GM18951 (cell line): Measurements from ENCODE around the gene TMCO6.
"Not testable (repeated sequence)": the region's sequence is repeated elsewhere in the genome, so short reads cannot be mapped to it uniquely, and the experiment has no call there.

Experiments
- POLR2A ChIP-seq: IDR thresholded peaks from 4 replicates; pipeline ENCODE4 v1.6.1; 2011; ENCODE audit warnings: mild to moderate bottlenecking; ENCODE audit not compliant: insufficient read length, insufficient read depth; ENCODE audit errors: extremely low read depth
- in situ Hi-C: fragments of 300-500 bp; cut with MboI; formaldehyde crosslinking; loops from one replicate; pipeline ENCODE4 v1.12.0; 2022; ENCODE audit warnings: low sequenced_read_pairs, mixed read lengths, inconsistent platforms; ENCODE audit not compliant: unreplicated experiment

Gene TMCO6

GRCh38 chr5:140635291-140636257, 3.7 kb upstream of the TMCO6 start:
- in situ Hi-C loops = no loop called here
- no peak for TF ChIP-seq POLR2A

DNA sequence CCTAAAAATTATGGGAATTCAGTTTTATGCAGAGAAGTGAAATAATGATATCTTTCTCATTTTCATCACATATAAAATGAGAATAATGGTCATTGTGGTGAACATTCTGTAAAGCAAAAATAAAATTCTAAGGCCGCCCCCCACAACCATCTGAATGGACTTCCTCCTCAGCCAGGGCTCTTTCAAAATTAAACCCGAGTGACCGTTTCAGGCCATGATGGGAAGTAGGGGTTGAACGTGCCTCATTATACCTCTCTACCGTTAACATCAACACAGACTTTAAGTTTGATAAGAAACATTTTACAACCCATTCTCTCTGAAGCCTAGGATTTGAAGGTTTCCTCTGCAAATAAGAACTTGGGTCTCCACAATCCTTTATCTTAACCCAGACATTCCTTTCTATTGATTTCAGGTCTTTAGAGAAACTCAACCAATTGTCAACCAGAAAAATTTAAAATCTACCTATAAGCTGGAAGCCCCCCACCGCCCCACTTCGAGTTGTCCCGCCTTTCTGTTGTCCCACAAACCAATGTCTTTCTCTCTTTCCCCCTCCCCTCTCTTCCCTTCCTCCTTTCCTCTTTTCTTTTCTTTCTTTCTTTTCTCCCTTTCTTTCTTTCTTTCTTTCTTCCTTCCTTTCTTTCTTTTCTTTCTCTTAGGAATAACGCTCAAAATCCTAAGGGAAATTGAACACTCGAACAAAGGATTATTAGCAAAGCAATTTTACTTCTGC, 1.7 kb upstream of the TMCO6 start:
- in situ Hi-C loops = no loop called here
- TF ChIP-seq POLR2A = no peak

- in situ Hi-C loops = not testable (repeated sequence)
Observed at GRCh38 chr5:140638898-140639147, 428 bp upstream of the TMCO6 start.

DNA sequence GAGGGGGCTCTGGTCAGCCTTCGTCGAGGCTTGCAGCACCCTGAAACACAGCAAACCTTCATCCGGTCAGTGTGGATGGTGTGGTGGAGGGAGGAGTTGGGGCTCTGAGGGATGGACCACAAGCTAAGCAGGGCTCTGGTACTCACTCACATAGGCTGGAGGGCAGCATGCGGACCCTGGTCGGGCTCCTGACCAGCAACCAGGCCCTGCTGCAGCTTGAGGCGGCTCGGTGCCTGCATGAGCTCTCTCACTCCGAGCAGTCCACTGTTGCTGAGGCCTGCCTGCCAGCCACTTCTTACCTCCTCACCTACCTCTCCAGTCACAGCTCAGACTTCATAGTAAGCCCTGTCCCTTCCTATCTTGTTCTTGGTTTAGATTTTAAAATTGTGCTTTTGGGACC, 2.5 kb downstream of the TMCO6 start:
- in situ Hi-C loops = no loop called here

DNA sequence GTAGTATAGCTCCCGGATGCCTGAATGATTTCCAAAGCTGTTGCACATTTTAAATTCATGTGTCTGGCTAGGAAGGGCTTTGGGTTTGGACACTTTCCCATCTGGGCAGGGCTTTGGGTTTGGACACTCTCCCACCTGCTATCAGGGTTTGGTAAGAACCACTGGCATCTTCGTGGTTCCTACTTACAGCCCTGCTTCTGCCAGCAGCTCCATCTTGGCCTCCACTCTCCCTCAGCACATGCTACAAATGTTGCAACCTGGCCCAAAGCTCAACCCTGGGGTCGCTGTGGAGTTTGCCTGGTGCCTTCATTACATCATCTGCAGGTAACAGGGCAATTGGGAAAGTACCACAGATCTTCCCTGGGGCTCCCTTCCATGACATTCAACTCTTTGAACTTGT, 3.5 kb downstream of the TMCO6 start:
- in situ Hi-C loops = no loop called here
- no peak for TF ChIP-seq POLR2A

More for the DNA sequence above, 2.5 kb downstream of the TMCO6 start:
- no peak for TF ChIP-seq POLR2A

GRCh38 chr5:140647042-140647419, 7.8 kb downstream of the TMCO6 start:
- no peak for TF ChIP-seq POLR2A
- in situ Hi-C loops = no loop called here

DNA sequence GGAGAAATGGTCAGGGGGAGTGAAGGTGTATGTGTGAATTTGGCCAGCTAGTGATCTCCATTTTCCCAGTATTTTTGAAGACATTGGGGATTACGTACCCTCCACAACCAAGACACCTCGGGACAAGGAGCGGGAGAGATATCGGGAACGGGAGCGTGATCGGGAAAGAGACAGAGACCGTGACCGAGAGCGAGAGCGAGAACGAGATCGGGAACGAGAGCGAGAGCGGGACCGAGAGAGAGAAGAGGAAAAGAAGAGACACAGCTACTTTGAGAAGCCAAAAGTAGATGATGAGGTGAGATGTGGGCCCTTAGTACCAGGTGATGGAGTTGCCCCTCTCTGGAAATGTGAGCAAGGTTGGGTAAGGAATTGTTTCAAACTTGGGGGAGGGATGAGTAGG, 19.6 kb downstream of the TMCO6 start:
- in situ Hi-C loops = no loop called here
- no peak for TF ChIP-seq POLR2A

DNA sequence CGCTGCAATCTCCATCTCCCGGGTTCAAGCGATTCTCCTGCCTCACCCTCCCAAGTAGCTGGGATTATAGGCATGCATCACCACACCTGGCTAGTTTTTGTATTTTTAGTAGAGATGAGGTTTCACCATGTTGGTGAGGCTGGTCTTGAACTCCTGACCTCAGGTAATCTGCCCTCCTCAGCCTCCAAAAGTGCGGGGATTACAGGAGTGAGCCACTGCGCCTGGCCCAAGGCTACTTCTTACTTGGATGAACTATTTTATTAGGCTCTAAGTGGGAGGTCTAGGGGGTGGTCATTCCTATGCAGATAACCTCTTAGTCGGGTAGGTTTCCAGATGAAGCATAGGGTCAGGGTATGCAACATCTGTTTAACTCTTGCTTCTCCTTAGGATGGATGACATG, 21.1 kb downstream of the TMCO6 start:
- in situ Hi-C loops = not testable (repeated sequence)

DNA sequence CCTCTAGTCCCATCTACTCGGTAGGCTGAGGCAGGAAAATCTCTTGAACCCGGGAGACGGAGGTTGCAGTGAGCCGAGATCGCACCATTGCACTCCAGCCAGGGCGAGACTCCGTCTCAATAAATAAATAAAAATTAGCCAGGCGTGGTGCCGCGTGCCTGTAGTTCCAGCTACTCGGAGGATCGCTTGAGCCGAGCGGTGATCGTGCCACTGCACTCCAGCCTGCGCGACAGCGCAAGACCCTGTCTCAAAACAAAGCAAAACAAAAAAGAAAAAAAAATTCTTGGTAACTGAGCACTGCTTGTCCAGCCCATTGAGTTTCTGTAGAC, 24.7 kb downstream of the TMCO6 start:
- in situ Hi-C loops = no loop called here
- TF ChIP-seq POLR2A = no peak

DNA sequence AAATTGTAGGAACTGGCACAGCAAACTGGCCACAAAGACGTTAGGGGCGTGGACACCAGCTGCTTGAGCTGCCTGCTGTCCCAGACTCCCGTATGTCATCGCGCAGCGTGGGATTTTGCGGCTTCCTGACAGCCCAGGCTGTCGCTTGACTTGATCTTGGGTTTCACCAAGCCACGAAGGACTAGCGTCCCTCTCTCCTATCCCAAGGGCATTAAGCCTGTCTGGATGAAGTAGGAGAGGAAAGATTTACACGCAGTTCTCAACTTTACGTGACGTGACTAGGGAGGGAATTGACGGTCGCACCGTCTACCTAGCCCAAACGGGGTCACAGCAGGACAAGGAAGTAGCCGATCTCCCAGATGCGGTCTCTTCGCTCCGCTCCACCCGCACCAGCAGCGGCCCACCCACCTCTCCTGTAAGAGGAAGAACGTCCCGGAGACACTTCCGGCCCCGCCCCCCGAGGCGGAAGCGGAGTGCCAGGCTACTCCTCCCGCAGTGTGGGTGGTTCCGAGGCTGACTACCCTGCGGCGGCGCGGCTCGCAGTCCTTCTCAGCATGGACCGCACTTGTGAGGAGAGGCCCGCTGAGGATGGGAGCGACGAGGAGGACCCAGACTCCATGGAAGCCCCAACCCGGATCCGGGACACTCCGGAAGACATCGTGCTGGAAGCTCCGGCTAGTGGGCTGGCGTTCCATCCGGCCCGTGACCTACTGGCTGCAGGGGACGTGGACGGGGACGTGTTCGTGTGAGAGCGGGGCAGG, 25.3 kb downstream of the TMCO6 start, which contains the start of gene WDR55:
Gene WDR55, plus strand, starts transcription at position 546 of the 761 bp plus-strand sequence. Its CDS starts 9 bp downstream, at position 555.
- in situ Hi-C loops = no loop called here
- TF ChIP-seq POLR2A = peak; percentile 95

DNA sequence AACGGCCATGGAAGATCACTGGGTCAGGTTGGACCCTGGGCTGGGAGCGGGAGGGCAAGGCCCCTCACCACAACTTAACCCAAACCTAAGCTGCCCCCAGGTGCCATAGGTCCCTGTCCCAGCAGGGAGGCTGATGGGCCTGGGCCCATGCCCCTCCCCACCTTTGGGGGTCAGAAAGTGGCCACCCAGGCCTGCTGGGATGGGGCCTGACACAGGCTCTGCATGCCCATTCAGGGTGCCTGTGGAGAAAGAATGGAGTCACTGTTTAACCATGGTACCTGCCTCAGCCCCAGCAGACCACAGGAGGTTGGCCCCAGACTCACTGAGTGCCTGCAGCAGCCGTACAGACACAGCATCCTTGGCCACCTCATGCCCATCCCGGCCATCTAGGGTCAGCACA, 31.8 kb downstream of the TMCO6 start:
- in situ Hi-C loops = not testable (repeated sequence)

DNA sequence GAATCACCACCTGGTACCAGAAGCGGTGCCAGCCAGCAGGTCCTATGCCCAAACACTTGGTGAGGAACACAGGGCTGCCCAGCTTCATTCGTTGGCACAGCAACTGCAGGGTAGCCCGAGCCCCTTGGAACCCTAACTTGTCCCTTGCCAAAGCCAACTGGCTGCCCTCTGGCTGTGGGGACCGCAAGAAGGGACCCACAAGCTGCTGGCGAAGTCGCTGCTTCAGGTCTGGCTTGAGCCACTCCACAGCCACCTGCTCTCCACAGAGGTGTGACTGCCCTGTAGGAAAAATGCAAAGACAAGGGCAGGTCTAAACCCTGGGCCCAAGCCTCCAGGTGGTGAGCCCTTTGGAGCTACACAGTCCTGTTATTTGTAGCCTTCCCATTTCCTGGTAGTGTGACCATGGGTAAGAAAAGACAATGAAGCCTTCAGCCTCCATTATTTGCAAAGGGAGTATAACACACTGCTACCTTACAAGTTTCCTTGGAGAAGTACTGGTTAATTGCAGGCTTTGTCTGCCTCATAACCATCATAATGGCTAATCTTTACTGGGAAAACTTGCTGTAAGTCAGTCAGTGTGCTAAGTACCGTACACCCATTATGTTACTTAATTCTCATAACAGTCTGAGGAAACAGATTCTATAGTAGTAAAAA, 32.3 kb downstream of the TMCO6 start:
- in situ Hi-C loops = no loop called here
- no peak for TF ChIP-seq POLR2A

GRCh38 chr5:140672455-140673186, 33.4 kb downstream of the TMCO6 start:
- in situ Hi-C loops = no loop called here
- TF ChIP-seq POLR2A = no peak
